A549 (cell line): ENCODE measurements around the gene EIF4B. TPM values are rescaled to one million over a fixed set of nuclear protein-coding genes. Genes with fewer than 3 reads are reported as not detected.

Source experiments
- CBX2 ChIP-seq: fragments of 200-600 bp; sonication (generic); IDR thresholded peaks from 2 replicates; pipeline ENCODE4 v1.6.1; 2016; ENCODE audit warnings: low read depth, mild to moderate bottlenecking, borderline replicate concordance
- CBX8 ChIP-seq: fragments of 200-600 bp; sonication (generic); IDR thresholded peaks from 2 replicates; pipeline ENCODE4 v1.6.1; 2016
- CTCF ChIP-seq: fragments of >200 bp; sonication (Bioruptor Twin); formaldehyde crosslinking; IDR thresholded peaks from 3 replicates; pipeline ENCODE4 v1.5.1; 2016
- E2F6 ChIP-seq: IDR thresholded peaks from 2 replicates; pipeline ENCODE4 v1.6.1; 2012; ENCODE audit warnings: low read depth, borderline replicate concordance
- EHF ChIP-seq: fragments of 250-450 bp; sonication (Bioruptor Pico); IDR thresholded peaks from 2 replicates; pipeline ENCODE4 v1.5.0; 2020; ENCODE audit warnings: mild to moderate bottlenecking
- EHMT2 ChIP-seq: fragments of 200-600 bp; sonication (generic); IDR thresholded peaks from 2 replicates; pipeline ENCODE4 v1.6.1; 2016; ENCODE audit warnings: antibody characterized with exemption, low read depth, mild to moderate bottlenecking, moderate library complexity
- ELK1 ChIP-seq: fragments of 150-350 bp; IDR thresholded peaks from 2 replicates; pipeline ENCODE4 v1.6.1; 2014; ENCODE audit warnings: low read depth, mild to moderate bottlenecking, low read length
- EP300 ChIP-seq, 2 experiments: fragments of >200 bp; sonication (Bioruptor Twin); formaldehyde crosslinking; IDR thresholded peaks; 2 replicates in 1 of 2; 3 replicates in 1 of 2; pipeline ENCODE4 v1.6.1; 2016 to 2017
- GATA3 ChIP-seq: IDR thresholded peaks from 2 replicates; pipeline ENCODE4 v1.6.1; 2012; ENCODE audit warnings: borderline replicate concordance
- HDAC2 ChIP-seq: fragments of 200-600 bp; sonication (generic); IDR thresholded peaks from 2 replicates; pipeline ENCODE4 v1.6.1; 2016
- HES2 ChIP-seq: fragments of >200 bp; sonication (Bioruptor Twin); formaldehyde crosslinking; IDR thresholded peaks from 2 replicates; pipeline ENCODE4 v1.6.1; 2016
- HEYL ChIP-seq: fragments of 250-450 bp; sonication (Bioruptor Pico); IDR thresholded peaks from 2 replicates; pipeline ENCODE4 v1.8.0; 2021; ENCODE audit warnings: mild to moderate bottlenecking, moderate library complexity
- HOXA7 ChIP-seq: fragments of 250-450 bp; sonication (Bioruptor Pico); IDR thresholded peaks from 2 replicates; pipeline ENCODE4 v1.5.0; 2020; ENCODE audit warnings: mild to moderate bottlenecking, moderate library complexity
- HOXB5 ChIP-seq: fragments of 250-450 bp; sonication (Bioruptor Pico); IDR thresholded peaks from 2 replicates; pipeline ENCODE4 v1.5.0; 2020; ENCODE audit warnings: mild to moderate bottlenecking, moderate library complexity
- JUN ChIP-seq, 2 experiments: fragments of >200 bp; sonication (Bioruptor Twin); formaldehyde crosslinking; IDR thresholded peaks; 2 replicates in 1 of 2; 3 replicates in 1 of 2; pipeline ENCODE4 v1.6.1; 2016 to 2017
- JUNB ChIP-seq: fragments of >200 bp; sonication (Bioruptor Twin); formaldehyde crosslinking; IDR thresholded peaks from 2 replicates; pipeline ENCODE4 v1.6.1; 2016
- KDM1A ChIP-seq: fragments of 200-600 bp; sonication (generic); IDR thresholded peaks from 2 replicates; pipeline ENCODE4 v1.6.1; 2016; ENCODE audit warnings: low read depth, mild to moderate bottlenecking
- KDM5A ChIP-seq: fragments of 200-600 bp; sonication (generic); IDR thresholded peaks from 2 replicates; pipeline ENCODE4 v1.6.1; 2016; ENCODE audit warnings: antibody characterized with exemption, mild to moderate bottlenecking
- MAFK ChIP-seq: fragments of 450-650 bp; IDR thresholded peaks from 2 replicates; pipeline ENCODE4 v1.6.1; 2014; ENCODE audit not compliant: partially characterized antibody
- PBX3 ChIP-seq: IDR thresholded peaks from 2 replicates; pipeline ENCODE4 v1.6.1; 2012
- POLR2A ChIP-seq: IDR thresholded peaks from 2 replicates; pipeline ENCODE4 v1.6.1; 2012; ENCODE audit warnings: mild to moderate bottlenecking, low read length
- RARB ChIP-seq: fragments of 250-450 bp; sonication (Bioruptor Pico); IDR thresholded peaks from 2 replicates; pipeline ENCODE4 v1.8.0; 2021; ENCODE audit warnings: mild to moderate bottlenecking, moderate library complexity
- RCOR1 ChIP-seq: fragments of 150-350 bp; IDR thresholded peaks from 2 replicates; pipeline ENCODE4 v1.6.1; 2014; ENCODE audit warnings: antibody characterized with exemption, low read length, low read depth
- RNF2 ChIP-seq: fragments of 200-600 bp; sonication (generic); IDR thresholded peaks from 2 replicates; pipeline ENCODE4 v1.6.1; 2016; ENCODE audit warnings: low read depth, mild to moderate bottlenecking, antibody characterized with exemption, moderate library complexity, borderline replicate concordance
- SMC3 ChIP-seq: fragments of >200 bp; sonication (Bioruptor Twin); formaldehyde crosslinking; IDR thresholded peaks from 3 replicates; pipeline ENCODE4 v1.6.1; 2018; ENCODE audit warnings: inconsistent platforms
- SREBF2 ChIP-seq: fragments of 450-650 bp; IDR thresholded peaks from 2 replicates; pipeline ENCODE4 v1.6.1; 2014; ENCODE audit warnings: mild to moderate bottlenecking, moderate library complexity
- TFCP2L1 ChIP-seq: fragments of 250-450 bp; sonication (Bioruptor Pico); IDR thresholded peaks from 2 replicates; pipeline ENCODE4 v1.5.0; 2021; ENCODE audit warnings: mild to moderate bottlenecking
- USF2 ChIP-seq: fragments of 450-650 bp; IDR thresholded peaks from 2 replicates; pipeline ENCODE4 v1.6.1; 2014; ENCODE audit warnings: antibody characterized with exemption
- ZC3H11A ChIP-seq: fragments of 450-650 bp; IDR thresholded peaks from 2 replicates; pipeline ENCODE4 v1.6.1; 2014; ENCODE audit warnings: antibody characterized with exemption, mild to moderate bottlenecking
- ZFP36 ChIP-seq: fragments of 450-650 bp; IDR thresholded peaks from 2 replicates; pipeline ENCODE4 v1.6.1; 2014; ENCODE audit warnings: borderline replicate concordance; ENCODE audit not compliant: partially characterized antibody
- ZSCAN20 ChIP-seq: fragments of 250-450 bp; sonication (Bioruptor Pico); IDR thresholded peaks from 2 replicates; pipeline ENCODE4 v1.8.0; 2022; ENCODE audit warnings: mild to moderate bottlenecking, moderate library complexity
- polyA plus RNA-seq, 4 experiments: library from polyadenylated mRNA; depleted of rRNA in 3 of 4; stranded (reverse); fragments of >200 nt; fragmentation: RNase III in 1 of 4; extraction: RNeasy Plus Mini Kit Qiagen cat#74134 plus additional on column Dnase treatment in 1 of 4; gene quantifications; 2 replicates in 3 of 4; 3 replicates in 1 of 4; pipeline ENCODE4 v1.2.3, GENCODE V29; 2011 to 2017

Gene EIF4B
- polyA plus RNA-seq, 2 of the 4 experiments (the other 2 are of a cell fraction), result 377 to 650 TPM

- TF ChIP-seq GATA3 (no peak), EHF (CRISPR knock-in tag) (peak; percentile 41; the same call in 1 of the 2 replicates), MAFK (peak; percentile 98), RNF2 (no peak), CTCF (no peak), ZFP36 (no peak), EHMT2 (no peak), HES2 (no peak), ZC3H11A (no peak), SMC3 (no peak), HOXB5 (CRISPR knock-in tag) (peak; percentile 80; the same call in 1 of the 2 replicates), USF2 (no peak), JUN (IDR thresholded peaks at IDR 0.05) (peak in 1 of 2 experiments; percentile 50; a peak in 2 of 5 replicates), PBX3 (no peak), CBX8 (no peak), JUNB (peak; percentile 43; the same call in 1 of the 2 replicates), HEYL (CRISPR knock-in tag) (no peak), HOXA7 (CRISPR knock-in tag) (no peak; the same call in 1 of the 2 replicates), POLR2A (no peak), CBX2 (no peak), RARB (CRISPR knock-in tag) (no peak), ZSCAN20 (CRISPR knock-in tag) (no peak), EP300 (IDR thresholded peaks at IDR 0.05) (no peak), HDAC2 (no peak), ELK1 (no peak), KDM1A (no peak), TFCP2L1 (CRISPR knock-in tag) (no peak), E2F6 (peak; percentile 76; the same call in 1 of the 2 replicates), RCOR1 (no peak), SREBF2 (no peak), KDM5A (no peak)
Measured at GRCh38 chr12:52992699-52993557, 13.3 kb upstream of the EIF4B start (continued).
